HG03135 (cell line): ENCODE results near the gene PCF11.
"Not testable (repeated sequence)": the region's sequence is repeated elsewhere in the genome, so short reads cannot be mapped to it uniquely, and the experiment has no call there.

Source experiments
- ATAC-seq: cut with Tn5 transposase; IDR thresholded peaks from one replicate; pipeline ENCODE4 v1.9.1; 2021; ENCODE audit warnings: mild to moderate bottlenecking, moderate library complexity; ENCODE audit not compliant: unreplicated experiment

Gene PCF11

DNA sequence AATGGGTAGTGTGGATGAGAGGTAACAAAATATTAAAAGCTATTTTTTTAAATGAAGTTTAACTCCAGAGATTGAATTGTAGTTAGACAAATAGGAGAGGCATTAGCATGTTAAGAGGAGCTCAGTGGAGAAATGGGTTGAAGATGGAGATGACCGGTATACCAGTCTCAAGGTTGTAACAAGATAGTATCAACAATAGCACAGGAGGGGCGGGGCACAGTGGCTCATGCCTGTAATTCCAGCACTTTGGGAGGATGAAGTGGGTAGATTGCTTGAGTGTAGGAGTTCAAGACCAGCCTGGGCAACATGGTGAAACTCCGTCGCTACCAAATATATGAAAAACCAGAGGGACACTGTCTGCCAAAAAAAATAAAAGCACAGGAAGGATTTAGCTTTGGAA, 30.5 kb downstream of the PCF11 start:
- no peak for ATAC-seq

DNA sequence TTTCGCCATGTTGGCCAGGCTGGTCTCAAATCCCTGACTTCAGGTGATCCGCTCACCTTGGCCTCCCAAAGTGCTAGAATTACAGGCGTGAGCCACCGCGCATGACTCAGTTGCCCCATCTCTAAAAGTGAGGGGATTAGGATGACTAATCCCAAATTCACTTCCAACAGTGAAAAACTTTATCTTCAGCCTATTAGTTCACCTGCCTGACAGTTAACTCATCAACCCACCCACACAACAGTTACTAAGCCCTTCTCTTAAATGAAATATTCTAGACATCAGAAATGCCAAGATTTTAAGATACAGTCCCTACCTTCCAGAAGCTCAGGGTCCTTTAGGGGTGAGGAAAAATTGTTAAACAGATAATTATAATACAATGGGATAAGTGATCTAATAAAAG, 34.6 kb downstream of the PCF11 start:
- no peak for ATAC-seq

DNA sequence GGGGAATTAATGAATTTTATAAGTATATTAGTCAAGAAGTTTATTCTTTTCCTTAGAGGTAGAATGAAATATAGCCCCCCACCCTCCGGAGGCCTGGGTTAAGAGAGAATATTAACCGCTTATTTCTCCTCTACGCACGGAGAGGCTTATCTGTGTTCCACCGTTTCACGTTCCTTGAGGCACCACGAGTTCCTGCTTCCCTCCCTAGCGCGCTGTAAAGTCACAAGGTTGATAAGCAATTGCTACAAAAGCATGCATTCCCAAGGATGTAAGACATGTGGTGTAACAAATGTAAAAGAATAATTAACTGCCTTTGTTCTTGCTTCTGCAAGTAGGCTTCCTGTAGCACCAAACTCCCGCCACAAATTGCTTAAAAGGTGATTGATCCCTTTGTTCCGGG, 35.1 kb downstream of the PCF11 start:
- ATAC-seq, result no peak

DNA sequence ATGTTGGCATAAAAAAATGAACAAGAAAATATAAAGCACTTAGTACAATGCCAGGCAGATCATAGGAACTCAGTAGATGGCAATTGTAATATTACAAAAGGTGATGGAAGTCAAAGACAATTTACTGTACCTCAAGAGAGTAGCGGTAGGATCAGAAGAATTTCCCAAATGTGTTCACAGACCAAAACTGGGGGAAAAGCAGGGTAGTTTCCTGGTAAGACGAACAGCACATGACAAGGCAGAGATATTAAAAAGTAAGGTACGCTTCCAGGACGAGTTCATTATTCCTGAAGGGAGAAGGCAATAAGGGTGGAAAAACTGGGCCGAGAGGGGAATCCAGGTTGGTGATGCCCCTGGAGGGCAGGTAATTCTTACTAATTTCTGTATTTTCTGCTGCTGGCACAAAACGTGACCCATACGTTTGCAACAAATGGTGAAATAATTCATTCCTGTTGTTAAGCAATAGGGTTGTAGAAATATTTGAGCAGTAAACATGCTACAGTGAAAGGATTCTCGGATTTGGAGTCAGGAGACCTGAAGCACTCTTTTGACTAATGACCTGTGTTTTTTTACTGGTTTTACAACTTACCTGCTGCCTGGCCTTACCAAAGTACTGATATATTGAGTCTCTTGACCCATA, 35.8 kb downstream of the PCF11 start:
- ATAC-seq, result no peak

DNA sequence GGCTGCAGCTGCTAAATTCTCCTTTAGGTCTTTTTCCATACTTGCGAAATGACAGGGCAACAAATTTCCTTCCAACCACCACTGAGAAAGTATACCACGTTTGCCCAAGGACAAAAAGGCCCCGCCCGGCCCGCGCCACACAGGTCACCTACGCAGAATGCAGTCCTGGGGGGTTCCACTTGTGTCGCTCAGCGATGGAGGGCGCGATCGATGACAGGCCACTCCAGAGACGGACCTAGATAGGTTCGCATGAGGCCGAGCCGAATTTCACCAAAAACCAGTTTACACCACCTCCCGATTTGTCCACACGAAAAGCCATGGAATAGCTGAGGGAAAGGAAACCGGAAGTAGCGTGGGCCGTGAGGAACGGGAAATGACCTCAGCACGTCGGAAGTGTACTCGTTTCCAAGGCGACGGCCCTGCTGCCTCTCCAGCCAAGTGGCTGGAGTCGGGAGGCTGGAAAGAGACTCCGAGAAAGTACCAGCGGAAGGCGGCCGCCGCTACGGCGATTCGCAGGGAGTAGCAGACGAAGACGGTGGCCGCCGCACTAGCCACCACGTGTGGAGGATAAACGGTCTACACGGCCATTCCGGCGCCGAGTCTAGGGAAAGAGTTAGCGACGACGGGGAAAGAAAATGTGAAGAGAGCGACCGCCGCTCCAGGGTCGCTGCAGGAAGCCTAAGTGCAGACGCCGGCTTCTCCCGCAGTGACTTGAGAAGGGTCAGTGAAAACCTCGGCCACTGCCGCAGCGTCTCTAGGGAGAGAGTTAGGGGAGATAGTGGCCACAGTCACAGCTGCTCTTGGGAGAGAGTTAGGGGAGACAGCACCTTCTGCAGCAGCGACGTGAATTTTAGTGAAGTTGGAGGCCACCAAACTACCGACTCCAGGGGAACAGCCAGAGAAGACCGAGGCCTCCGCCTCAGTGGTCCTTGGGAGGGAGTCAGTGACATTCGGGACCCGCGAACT, 36.7 kb downstream of the PCF11 start, which contains the start of gene ANKRD42:
ANKRD42 (plus strand) TSS at position 398 of the 966 bp plus-strand sequence. CDS start 959 bp downstream, outside the sequence.
- peak; percentile 87 for ATAC-seq

DNA sequence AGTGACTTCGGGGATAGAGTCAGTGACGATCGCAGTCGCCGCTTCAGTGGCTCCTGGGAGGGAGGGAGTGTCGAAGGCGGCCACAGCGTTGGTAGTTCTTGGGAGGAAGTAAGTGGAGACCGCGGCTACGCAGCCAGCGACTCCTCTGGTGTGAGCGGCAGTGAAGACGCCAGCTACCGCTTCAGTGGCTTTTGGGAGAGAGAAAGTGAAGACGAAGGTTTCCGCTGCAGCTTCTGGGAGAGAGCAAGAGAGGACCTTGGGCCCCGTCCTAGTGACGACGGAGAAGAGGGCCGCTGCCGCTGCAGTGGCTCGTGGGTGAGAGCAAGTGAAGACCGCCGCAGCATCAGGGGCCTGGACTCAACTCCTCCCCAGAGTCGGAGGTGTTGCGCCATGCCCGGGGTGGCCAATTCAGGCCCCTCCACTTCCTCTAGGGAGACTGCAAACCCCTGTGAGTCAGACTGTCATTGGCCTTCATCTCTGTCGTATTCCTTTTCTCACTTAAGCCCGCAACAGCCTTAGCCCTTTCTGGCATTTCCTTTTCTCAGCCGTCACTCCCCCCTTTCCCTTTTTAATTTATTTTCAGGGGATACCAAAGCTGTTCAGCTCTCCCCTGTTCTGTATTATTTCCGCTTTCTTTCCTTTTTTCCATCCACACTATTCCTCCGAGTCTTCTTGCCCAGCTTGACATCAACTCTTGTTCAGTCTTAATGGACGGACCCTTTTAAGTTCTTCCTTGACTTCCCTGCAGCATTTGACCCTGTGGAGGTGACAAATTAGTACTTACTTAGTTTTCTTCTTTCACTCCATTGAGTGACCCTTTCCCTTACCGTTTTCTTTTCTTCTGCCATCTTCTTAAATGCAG, 37.6 kb downstream of the PCF11 start:
- peak; percentile 62 for ATAC-seq

DNA sequence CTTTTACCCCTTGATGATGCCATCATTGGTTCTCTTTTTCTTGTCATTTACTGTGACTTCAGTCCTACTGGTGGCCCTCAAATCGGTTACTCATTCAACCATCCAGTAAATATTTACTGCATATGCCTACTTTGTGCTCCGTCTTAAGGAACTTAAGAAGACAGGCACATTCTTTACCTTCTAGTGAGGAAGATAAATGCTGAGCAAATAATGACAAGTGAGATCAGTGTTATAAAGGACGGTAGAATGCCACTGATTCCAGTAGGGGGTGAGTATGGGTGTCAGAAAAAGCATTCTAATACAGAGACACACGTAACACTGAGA, 38.2 kb downstream of the PCF11 start:
- ATAC-seq, result no peak

DNA sequence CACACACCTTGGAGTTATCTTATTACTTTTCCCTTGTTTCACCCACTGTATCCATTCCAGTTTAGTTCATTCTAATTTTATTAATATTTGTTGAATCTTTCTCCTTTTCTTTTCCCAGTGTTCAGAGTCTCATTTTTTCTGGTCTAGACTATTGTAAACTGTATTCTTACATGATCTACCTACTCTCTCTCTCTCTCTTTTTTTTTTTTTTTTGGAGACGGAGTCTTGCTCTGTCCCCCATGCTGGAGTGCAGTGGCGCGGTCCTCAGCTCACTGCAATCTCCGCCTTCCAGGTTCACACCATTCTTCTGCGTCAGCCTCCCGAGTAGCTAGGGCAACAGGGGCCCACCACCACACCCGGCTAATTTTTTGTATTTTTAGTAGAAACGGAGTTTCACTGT, 38.7 kb downstream of the PCF11 start:
- ATAC-seq, result no peak

DNA sequence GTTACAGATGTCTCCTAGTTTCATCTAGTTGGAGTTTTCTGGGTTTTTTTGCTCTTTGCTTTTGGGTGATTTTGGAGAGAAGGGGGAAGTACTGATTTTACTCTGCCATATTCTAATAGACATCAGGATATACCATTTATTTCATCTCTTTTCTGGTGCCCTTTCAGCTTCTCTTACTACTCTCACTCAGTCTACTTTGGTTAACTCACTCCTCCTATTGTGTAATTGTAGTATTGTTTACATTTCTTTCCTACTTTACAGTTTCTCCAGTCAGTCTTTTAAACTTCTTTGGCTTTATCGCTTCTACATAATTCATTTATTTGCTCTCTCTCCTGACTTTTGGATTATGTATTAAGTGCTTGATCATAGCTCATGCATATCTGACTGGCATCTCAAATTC, 43.1 kb downstream of the PCF11 start:
- ATAC-seq, result no peak

DNA sequence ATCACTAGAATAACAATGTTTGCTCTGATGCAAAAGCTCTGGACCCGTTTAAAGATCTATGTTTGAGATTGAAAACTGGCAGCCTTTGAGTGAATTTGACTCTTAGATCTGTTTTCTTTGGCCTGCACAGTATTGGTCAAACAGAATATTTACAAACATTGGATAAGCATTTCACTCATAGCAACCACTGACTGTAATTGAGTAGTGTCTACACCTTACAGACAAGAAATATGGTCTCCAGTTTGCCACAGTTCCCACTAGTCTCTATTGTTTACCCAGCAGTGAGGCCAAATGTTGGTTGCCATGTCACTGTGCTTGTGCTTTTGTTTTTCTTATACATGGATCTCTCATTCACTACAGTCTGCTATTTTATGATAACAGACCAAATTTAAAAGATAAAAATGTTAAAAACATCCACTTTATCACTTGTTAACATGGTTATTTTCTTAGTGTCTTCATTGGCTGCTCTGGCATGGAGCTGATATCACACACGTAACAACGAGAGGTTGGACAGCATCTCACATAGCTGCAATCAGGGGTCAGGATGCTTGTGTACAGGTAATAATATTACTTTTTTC, 48.8 kb downstream of the PCF11 start:
- no peak for ATAC-seq

DNA sequence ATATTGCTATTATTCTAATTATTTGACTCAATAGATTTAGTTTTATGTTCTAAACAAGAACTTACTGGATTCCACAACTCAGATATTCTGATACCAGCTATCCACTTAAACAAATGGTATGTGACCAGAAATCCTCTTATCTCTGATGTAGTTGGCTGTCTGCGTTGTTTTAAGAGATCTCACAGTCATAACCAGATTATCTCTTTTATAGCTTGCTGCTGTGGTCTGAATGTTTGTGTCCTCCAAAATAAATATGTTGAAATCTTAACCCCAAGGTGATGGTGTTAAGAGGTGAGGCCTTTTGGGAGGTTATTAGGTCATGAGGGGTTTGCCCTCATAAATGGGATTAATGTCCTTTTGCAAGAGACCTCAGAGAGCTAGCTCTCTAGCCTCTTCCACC, 49.3 kb downstream of the PCF11 start:
- ATAC-seq, result no peak

DNA sequence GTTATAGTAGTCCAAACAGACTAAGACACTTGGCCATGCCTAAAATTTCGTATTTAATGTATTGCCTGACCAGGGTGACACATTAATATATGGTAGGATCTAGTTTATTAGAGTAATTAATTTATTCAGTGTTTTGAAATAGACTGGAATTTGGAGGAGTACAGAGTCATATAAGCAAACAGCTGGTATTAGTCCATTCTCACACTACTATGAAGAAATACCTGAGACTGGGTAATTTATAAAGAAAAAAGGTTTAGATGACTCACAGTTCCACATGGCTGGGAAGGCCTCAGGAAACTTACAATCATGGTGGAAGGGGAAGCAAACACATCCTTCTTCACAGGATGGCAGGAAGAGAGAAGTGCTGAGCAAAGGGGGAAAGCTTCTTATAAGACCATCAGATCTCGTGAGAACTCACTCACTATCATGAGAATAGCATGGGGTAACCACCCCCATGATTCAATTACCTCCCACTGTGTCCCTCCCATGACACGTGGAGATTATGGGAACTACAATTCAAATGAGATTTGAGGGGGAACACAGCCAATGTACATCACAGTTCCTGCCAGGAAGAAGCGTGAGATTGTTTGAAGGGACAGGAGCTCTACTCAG, 49.9 kb downstream of the PCF11 start:
- not testable (repeated sequence) for ATAC-seq

DNA sequence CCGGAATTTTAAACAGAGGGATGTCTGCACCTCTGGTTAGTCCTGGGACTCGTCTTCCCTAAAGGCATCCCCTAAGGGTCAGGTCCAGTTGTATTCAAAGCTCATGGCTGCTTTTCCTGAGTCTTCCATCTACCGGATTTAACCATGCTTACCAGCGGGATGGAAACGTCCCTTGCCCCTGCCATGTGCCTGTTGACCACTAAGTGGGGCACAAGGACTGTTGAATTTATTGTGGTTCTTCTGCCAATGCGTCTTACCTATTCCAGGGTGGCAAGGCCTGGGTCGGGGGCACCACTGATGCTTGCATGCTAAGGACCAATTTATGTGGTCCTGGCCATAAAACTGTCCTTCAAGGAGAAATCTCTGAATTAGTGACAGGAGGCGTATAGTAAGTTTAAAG, 62.2 kb downstream of the PCF11 start:
- ATAC-seq, result no peak

DNA sequence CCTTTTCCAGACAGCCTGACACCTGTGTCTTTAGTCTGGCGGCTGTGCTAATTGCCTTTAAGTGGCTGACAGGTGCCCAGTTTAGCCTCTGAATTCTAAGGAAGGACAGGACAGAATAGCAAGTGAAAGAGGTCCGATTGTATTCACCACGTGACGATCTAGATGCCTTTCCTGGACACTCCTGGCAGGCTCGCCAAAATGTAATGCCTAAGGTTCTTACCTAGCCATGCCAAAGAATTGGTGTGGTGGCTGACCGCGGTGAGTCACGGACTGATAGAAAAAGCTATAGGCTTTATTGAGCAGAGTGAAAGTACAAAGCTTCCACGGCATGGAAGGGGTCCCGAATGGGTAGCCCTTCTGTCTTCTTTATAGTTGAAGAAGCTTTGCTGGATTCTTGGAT, 63.3 kb downstream of the PCF11 start:
- ATAC-seq, result no peak

DNA sequence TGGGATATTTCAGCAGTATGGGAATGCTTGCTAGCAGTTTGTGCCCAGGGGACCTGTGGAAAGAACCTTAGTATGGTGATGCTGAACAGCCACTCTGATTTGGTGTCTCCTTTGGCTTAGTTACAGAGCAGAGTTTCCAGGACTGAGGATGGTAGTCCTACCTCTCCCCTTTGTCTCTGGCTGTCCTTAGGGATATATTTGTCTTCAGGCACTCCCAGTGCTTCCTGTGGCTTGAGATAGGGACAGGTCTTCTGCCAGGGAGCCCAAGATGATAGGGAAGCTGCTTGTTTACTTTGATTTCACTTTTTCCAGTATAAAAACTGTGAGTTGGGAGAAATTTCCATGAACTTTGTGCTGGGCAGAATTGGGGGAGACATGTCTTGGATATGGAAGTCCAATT, 64.8 kb downstream of the PCF11 start:
- no peak for ATAC-seq

DNA sequence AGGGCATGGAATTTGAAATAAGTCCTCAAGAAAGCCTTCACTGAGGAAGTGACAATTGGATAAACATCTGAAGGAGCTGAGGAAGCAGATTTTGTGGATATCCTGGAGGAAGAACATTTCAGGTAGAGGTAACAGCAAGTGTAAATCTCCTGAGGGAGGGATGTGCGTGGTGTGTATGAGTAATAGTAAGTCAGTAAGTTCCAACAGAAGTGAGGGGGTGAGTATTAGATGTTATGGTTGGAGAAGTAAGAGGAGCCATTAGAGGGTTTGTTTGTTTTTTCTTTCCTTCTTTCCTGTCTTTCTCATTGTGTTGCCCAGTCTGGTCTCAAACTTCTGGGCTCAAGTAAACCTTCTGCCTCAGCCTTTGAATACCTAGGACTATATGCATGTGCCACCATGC, 65.6 kb downstream of the PCF11 start:
- no peak for ATAC-seq

DNA sequence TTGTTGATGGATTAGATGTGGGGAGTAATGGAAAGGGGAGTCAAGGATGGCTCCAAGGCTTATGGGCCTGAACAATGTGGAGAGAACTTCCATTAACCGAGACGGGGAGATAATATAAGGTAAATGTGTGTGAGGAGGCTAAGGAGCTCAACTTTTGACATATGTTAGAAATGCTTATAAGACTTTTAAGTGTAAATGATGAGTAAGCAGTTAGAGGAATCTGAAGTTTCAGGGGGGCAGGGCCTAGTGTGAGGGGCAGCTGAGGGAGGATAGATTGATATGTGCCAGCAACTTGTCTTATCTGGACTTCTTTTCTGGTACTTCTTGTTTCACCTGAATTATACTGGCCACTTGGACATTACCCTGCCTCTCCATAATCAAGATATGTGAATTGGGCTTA, 66.5 kb downstream of the PCF11 start:
- ATAC-seq, result no peak

DNA sequence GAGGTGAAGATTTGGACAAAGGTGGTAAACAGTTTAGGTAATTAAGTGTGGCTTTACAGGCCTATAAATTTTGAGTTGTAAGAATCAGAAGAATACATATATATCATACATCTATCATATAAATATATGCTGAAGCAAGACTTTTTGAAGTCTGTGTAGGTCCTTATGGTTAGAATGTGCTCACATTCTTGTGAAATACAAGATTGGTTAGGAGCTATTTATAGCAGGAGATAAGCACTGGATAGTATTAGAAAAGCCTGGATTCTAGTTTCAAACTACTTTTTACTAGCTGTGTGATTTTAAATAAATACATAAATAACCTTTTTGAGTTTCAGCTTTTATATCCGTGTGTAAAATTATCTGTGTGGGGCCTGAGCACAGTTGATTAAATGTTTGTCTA, 78.9 kb downstream of the PCF11 start:
- no peak for ATAC-seq
